SJCRH30 (cell line): ENCODE measurements around the gene AARSD1. TPM values are rescaled to one million over a fixed set of nuclear protein-coding genes. Genes with fewer than 3 reads are reported as not detected.
"Not testable (repeated sequence)": the region's sequence is repeated elsewhere in the genome, so short reads cannot be mapped to it uniquely, and the experiment has no call there.

Experiments used
- DNase-seq, 2 experiments: peaks; one replicate each; pipeline ENCODE4 v3.0.0-alpha.2; 2015 to 2020
- H3K27ac ChIP-seq: fragments of 250-450 bp; sonication (Bioruptor Pico); 2 replicates; pipeline ENCODE4 v1.5.1; 2020; ENCODE audit warnings: mild to moderate bottlenecking, moderate library complexity
- H3K27me3 ChIP-seq: fragments of 250-450 bp; sonication (Bioruptor Pico); 2 replicates; pipeline ENCODE4 v1.5.1; 2020; ENCODE audit warnings: mild to moderate bottlenecking, moderate library complexity
- H3K36me3 ChIP-seq: fragments of 250-450 bp; sonication (Bioruptor Pico); 2 replicates; pipeline ENCODE4 v1.5.1; 2020; ENCODE audit warnings: mild to moderate bottlenecking, moderate library complexity
- H3K4me1 ChIP-seq: fragments of 250-450 bp; sonication (Bioruptor Pico); 2 replicates; pipeline ENCODE4 v1.5.1; 2020; ENCODE audit warnings: mild to moderate bottlenecking, moderate library complexity
- H3K4me3 ChIP-seq: fragments of 250-450 bp; sonication (Bioruptor Pico); 2 replicates; pipeline ENCODE4 v1.5.1; 2020; ENCODE audit warnings: mild to moderate bottlenecking, moderate library complexity
- H3K9me3 ChIP-seq: fragments of 250-450 bp; sonication (Bioruptor Pico); replicated peaks from 2 replicates; pipeline ENCODE4 v1.5.1; 2020; ENCODE audit warnings: mild to moderate bottlenecking, moderate library complexity
- total RNA-seq: library from RNA; depleted of rRNA; stranded (reverse); fragments of >200 nt; shearing (Covaris generic); gene quantifications from 2 replicates; pipeline ENCODE4 v1.2.3, GENCODE V29; 2014; rRNA removed

The AARSD1 gene
- 21.9 and 29.4 TPM in 2 replicates for total RNA-seq

GRCh38 chr17:42964161-42964932, at the start of gene AARSD1:
TSS of gene AARSD1 (minus strand) at chr17:42964454. CDS start at chr17:42964440, 14 bp downstream.
- H3K27ac ChIP-seq: peak within 1 kb of the TSS; percentile 35; the same call in 1 of the 2 replicates
- H3K4me3 ChIP-seq: peak within 1 kb of the TSS; percentile 75
- H3K4me1 ChIP-seq: no peaks in the 10 kb centered on the region
- H3K9me3 ChIP-seq: no peaks in the 10 kb centered on the region
- H3K36me3 ChIP-seq: peaks cover 25% of the 10 kb centered on the region
- H3K27me3 ChIP-seq: no peaks in the 10 kb centered on the region
- peak; percentile 89 to 92 for DNase-seq

GRCh38 chr17:43013296-43013695, 49.0 kb upstream of the AARSD1 start:
- H3K36me3 ChIP-seq: no peaks in the 10 kb centered on the region
- no peaks in the 10 kb centered on the region for H3K4me1 ChIP-seq
- H3K27ac ChIP-seq: no peak overlapping the region
- DNase-seq: no peak
- no peak overlapping the region for H3K4me3 ChIP-seq
- H3K27me3 ChIP-seq: no peaks in the 10 kb centered on the region
- H3K9me3 ChIP-seq: no peaks in the 10 kb centered on the region

GRCh38 chr17:43011728-43012472, 47.6 kb upstream of the AARSD1 start:
- no peak overlapping the region for H3K27ac ChIP-seq
- no peaks in the 10 kb centered on the region for H3K36me3 ChIP-seq
- no peak for DNase-seq
- no peaks in the 10 kb centered on the region for H3K27me3 ChIP-seq
- no peaks in the 10 kb centered on the region for H3K9me3 ChIP-seq
- no peak overlapping the region for H3K4me3 ChIP-seq
- H3K4me1 ChIP-seq: no peaks in the 10 kb centered on the region

- H3K9me3 ChIP-seq: no peaks in the 10 kb centered on the region
- H3K27ac ChIP-seq: no peak overlapping the region
- H3K4me1 ChIP-seq: no peaks in the 10 kb centered on the region
- H3K27me3 ChIP-seq: no peaks in the 10 kb centered on the region
- no peak for DNase-seq
- H3K4me3 ChIP-seq: no peak overlapping the region
- H3K36me3 ChIP-seq: no peaks in the 10 kb centered on the region
Observed at GRCh38 chr17:43010667-43011308, 46.5 kb upstream of the AARSD1 start.

GRCh38 chr17:43006639-43007551, 42.6 kb upstream of the AARSD1 start, which contains the start of gene IFI35:
TSS of gene IFI35 (plus strand) at chr17:43006784. CDS start at chr17:43006948, 164 bp downstream.
- Histone ChIP-seq H3K36me3 (peaks cover 25% of the 10 kb centered on the region), H3K9me3 (no peaks in the 10 kb centered on the region), H3K4me1 (no peaks in the 10 kb centered on the region), H3K4me3 (no peak within 1 kb of the TSS), H3K27ac (no peak within 1 kb of the TSS), H3K27me3 (no peaks in the 10 kb centered on the region)
- DNase-seq: no peak

GRCh38 chr17:43003542-43004172, 39.4 kb upstream of the AARSD1 start:
- no peaks in the 10 kb centered on the region for H3K4me1 ChIP-seq
- H3K9me3 ChIP-seq: no peaks in the 10 kb centered on the region
- DNase-seq: peak in 1 of 2 experiments; percentile 31
- H3K4me3 ChIP-seq: no peak overlapping the region
- H3K27me3 ChIP-seq: no peaks in the 10 kb centered on the region
- peaks cover 58% of the 10 kb centered on the region for H3K36me3 ChIP-seq
- no peak overlapping the region for H3K27ac ChIP-seq

- H3K27ac ChIP-seq, H3K9me3 ChIP-seq, DNase-seq, H3K27me3 ChIP-seq, H3K4me1 ChIP-seq, H3K4me3 ChIP-seq: not testable (repeated sequence)
- H3K36me3 ChIP-seq: peaks cover 58% of the 10 kb centered on the region
Observed at GRCh38 chr17:43000894-43001293, 36.6 kb upstream of the AARSD1 start.

GRCh38 chr17:42999003-42999525, 34.8 kb upstream of the AARSD1 start:
- peaks cover 53% of the 10 kb centered on the region for H3K36me3 ChIP-seq
- no peaks in the 10 kb centered on the region; the same call in 1 of the 2 replicates for H3K4me1 ChIP-seq
- no peak for DNase-seq
- peak overlapping the region; percentile 83 for H3K4me3 ChIP-seq
- no peaks in the 10 kb centered on the region for H3K27me3 ChIP-seq
- no peaks in the 10 kb centered on the region for H3K9me3 ChIP-seq
- peak overlapping the region; percentile 88 for H3K27ac ChIP-seq

GRCh38 chr17:42997984-42998938, 34.0 kb upstream of the AARSD1 start, which contains the start of gene RPL27:
TSS of gene RPL27 (plus strand) at chr17:42998419. CDS start at chr17:42998751, 332 bp downstream.
- Histone ChIP-seq H3K4me1 (no peaks in the 10 kb centered on the region; the same call in 1 of the 2 replicates), H3K36me3 (peaks cover 47% of the 10 kb centered on the region), H3K27ac (peak within 1 kb of the TSS; percentile 88), H3K4me3 (peak within 1 kb of the TSS; percentile 83), H3K27me3 (no peaks in the 10 kb centered on the region), H3K9me3 (no peaks in the 10 kb centered on the region)
- DNase-seq: peak; percentile 99 to 100

- peaks cover 47% of the 10 kb centered on the region for H3K36me3 ChIP-seq
- no peaks in the 10 kb centered on the region for H3K27me3 ChIP-seq
- no peaks in the 10 kb centered on the region for H3K9me3 ChIP-seq
- H3K4me1 ChIP-seq: no peaks in the 10 kb centered on the region; the same call in 1 of the 2 replicates
- no peak for DNase-seq
- peak overlapping the region; percentile 10; the same call in 1 of the 2 replicates for H3K27ac ChIP-seq
- peak overlapping the region; percentile 54 for H3K4me3 ChIP-seq
Observed at GRCh38 chr17:42997390-42997983, 33.2 kb upstream of the AARSD1 start.

GRCh38 chr17:42993913-42994312, 29.7 kb upstream of the AARSD1 start:
- H3K27ac ChIP-seq, DNase-seq, H3K4me3 ChIP-seq, H3K27me3 ChIP-seq, H3K4me1 ChIP-seq, H3K9me3 ChIP-seq: not testable (repeated sequence)
- H3K36me3 ChIP-seq: peaks cover 35% of the 10 kb centered on the region

- Histone ChIP-seq H3K27ac (no peak overlapping the region), H3K27me3 (no peaks in the 10 kb centered on the region), H3K4me1 (no peaks in the 10 kb centered on the region; the same call in 1 of the 2 replicates), H3K9me3 (no peaks in the 10 kb centered on the region), H3K36me3 (peaks cover 34% of the 10 kb centered on the region), H3K4me3 (no peak overlapping the region)
- no peak for DNase-seq
Observed at GRCh38 chr17:42992872-42993271, 28.6 kb upstream of the AARSD1 start.
